Gastrocnemius medialis (tissue), 4 donors: ENCODE data around the gene MYBPC3. TPM values are rescaled to one million over a fixed set of nuclear protein-coding genes. Genes with fewer than 3 reads are reported as not detected.
"Not testable (repeated sequence)": the region's sequence is repeated elsewhere in the genome, so short reads cannot be mapped to it uniquely, and the experiment has no call there.

Experiments used
- ATAC-seq, 2 donors: fragments of 150-250 bp; one replicate each; pipeline ENCODE4 v1.9.1; 2016
- DNase-seq, 2 donors: peaks; one replicate each; pipeline ENCODE4 v3.0.0-alpha.2; 2019
- H3K27ac ChIP-seq, 4 donors: fragments of 200-600 bp; sonication (generic); 1 replicate in 1 of 4; 2 replicates in 3 of 4; pipeline ENCODE4 v1.5.1; 2016 to 2018; ENCODE audit warnings: mild to moderate bottlenecking in 2 of 4, moderate library complexity in 1 of 4
- H3K27me3 ChIP-seq, 3 donors: fragments of 200-600 bp; sonication (generic) in 2 of 3; 1 replicate in 1 of 3; 2 replicates in 2 of 3; pipeline versions ENCODE4 v1.5.1 to v1.6.0; 2016 to 2019; ENCODE audit warnings: mild to moderate bottlenecking in 1 of 3, moderate library complexity in 1 of 3
- H3K36me3 ChIP-seq, 2 donors: fragments of 200-600 bp; sonication (generic) in 1 of 2; one replicate each; pipeline ENCODE4 v1.5.1; 2017 to 2018
- H3K4me1 ChIP-seq, 2 donors: fragments of 200-600 bp; sonication (generic) in 1 of 2; one replicate each; pipeline ENCODE4 v1.5.1; 2016 to 2017; ENCODE audit warnings: mild to moderate bottlenecking in 2 of 2
- H3K4me3 ChIP-seq, 4 donors: fragments of 200-600 bp; sonication (generic) in 3 of 4; 1 replicate in 1 of 4; 2 replicates in 3 of 4; pipeline ENCODE4 v1.5.1; 2016 to 2019; ENCODE audit warnings: mild to moderate bottlenecking in 2 of 4
- H3K9me3 ChIP-seq, 3 donors: fragments of 200-600 bp; sonication (generic) in 2 of 3; 1 replicate in 1 of 3; 2 replicates in 2 of 3; pipeline ENCODE4 v1.5.1; 2016 to 2019
- POLR2A ChIP-seq, 2 donors: fragments of 450-650 bp; IDR thresholded peaks; one replicate each; pipeline ENCODE4 v1.6.1; 2017; ENCODE audit warnings: antibody characterized with exemption in 2 of 2, mild to moderate bottlenecking in 2 of 2, moderate library complexity in 2 of 2
- in situ Hi-C, 4 donors: fragments of 200-750 bp; cut with MboI; loops; one replicate each; pipeline versions ENCODE4 v1.15.0 to v1.8.0; 2017; ENCODE audit warnings: low sequenced_read_pairs in 4 of 4
- intact Hi-C: fragments of 100-400 bp; cut with DNase I; formaldehyde crosslinking; loops from one replicate; pipeline ENCODE4 v1.15.1; 2023; ENCODE audit warnings: low total_unique reads
- total RNA-seq, 4 donors: library from RNA; depleted of rRNA; stranded (reverse); fragments of >200 nt; gene quantifications; one replicate each; pipeline versions ENCODE4 v1.1.0 to v1.2.3, GENCODE V29; 2016
- TF ChIP-seq, protein P1 (sequence below), 5 experiments: fragments of 450-650 bp in 3 of 5; fragments of 200-600 bp in 2 of 5; sonication (generic) in 2 of 5; IDR thresholded peaks in 4 of 5; conservative IDR thresholded peaks in 1 of 5; 1 replicate in 4 of 5; 2 replicates in 1 of 5; pipeline ENCODE4 v1.5.1; 2016 to 2019; ENCODE audit warnings: antibody characterized with exemption in 5 of 5, mild to moderate bottlenecking in 3 of 5, moderate library complexity in 3 of 5

MYBPC3 gene
- total RNA-seq, 4 donors from 2014 or later: 0.07 TPM; not detected in 3

DNA sequence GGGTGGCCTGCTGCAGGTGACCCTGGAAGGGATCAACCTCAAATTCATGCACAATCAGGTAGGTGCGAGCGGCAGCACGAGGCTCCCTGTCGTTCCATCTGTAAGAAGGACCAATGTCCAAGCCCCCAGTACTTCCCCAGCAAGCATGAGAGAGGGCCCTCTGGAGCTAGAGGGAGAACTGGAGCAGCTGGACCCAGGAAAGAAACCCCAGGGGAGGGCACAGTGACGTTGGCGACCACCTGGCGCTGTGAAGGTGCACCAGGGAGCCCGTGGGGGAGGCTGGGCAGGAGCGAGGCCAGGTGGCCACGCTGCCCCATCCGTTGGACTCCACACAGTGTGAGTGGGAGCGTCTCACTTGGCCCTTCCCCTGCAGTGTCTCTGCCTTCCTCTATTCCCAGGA lies 28.0 kb downstream of the MYBPC3 start:
- Histone ChIP-seq H3K36me3 (peaks cover 0 to 17% of the 10 kb centered on the region in 2 donors), H3K4me3 (no peak overlapping the region), H3K4me1 (peaks cover 10 to 14% of the 10 kb centered on the region in 2 donors), H3K27ac (no peak overlapping the region), H3K27me3 (no peaks in the 10 kb centered on the region), H3K9me3 (no peaks in the 10 kb centered on the region)
- ATAC-seq (no peak), DNase-seq (no peak)
- in situ Hi-C loops (no loop called here), intact Hi-C loops (no loop called here)
- no peak for TF ChIP-seq POLR2A (IDR thresholded peaks at IDR 0.05)
- TF ChIP-seq, protein P1, sequence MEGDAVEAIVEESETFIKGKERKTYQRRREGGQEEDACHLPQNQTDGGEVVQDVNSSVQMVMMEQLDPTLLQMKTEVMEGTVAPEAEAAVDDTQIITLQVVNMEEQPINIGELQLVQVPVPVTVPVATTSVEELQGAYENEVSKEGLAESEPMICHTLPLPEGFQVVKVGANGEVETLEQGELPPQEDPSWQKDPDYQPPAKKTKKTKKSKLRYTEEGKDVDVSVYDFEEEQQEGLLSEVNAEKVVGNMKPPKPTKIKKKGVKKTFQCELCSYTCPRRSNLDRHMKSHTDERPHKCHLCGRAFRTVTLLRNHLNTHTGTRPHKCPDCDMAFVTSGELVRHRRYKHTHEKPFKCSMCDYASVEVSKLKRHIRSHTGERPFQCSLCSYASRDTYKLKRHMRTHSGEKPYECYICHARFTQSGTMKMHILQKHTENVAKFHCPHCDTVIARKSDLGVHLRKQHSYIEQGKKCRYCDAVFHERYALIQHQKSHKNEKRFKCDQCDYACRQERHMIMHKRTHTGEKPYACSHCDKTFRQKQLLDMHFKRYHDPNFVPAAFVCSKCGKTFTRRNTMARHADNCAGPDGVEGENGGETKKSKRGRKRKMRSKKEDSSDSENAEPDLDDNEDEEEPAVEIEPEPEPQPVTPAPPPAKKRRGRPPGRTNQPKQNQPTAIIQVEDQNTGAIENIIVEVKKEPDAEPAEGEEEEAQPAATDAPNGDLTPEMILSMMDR (IDR thresholded peaks at IDR 0.05 in 4 of 5, conservative IDR thresholded peaks at IDR 0.05 in 1 of 5): no peak

DNA sequence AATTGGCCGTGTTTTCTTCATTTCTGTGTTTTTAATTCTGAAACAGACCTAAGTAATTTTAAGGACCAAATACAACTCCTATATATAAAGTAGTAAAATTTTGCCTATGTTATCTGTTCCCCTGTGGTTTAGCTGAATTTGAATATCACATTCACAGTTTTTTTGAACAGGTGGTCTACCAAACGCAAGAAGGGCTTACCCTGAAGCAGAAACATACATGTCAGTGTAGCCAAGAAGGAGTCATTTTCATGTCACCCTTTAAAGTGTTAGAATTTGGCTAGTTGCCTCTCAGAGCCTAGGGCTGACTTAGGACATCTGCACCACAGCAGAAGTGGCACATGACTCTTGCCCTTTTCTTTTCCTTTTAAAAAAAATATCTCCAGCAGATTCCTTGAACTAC lies 34.3 kb downstream of the MYBPC3 start:
- Histone ChIP-seq H3K27me3 (no peaks in the 10 kb centered on the region), H3K27ac (no peak overlapping the region), H3K36me3 (peaks cover 0 to 71% of the 10 kb centered on the region in 2 donors), H3K4me1 (no peaks in the 10 kb centered on the region), H3K4me3 (no peak overlapping the region), H3K9me3 (no peaks in the 10 kb centered on the region)
- in situ Hi-C loops (no loop called here), intact Hi-C loops (no loop called here)
- ATAC-seq (no peak), DNase-seq (no peak)
- TF ChIP-seq, protein P1 (IDR thresholded peaks at IDR 0.05 in 4 of 5, conservative IDR thresholded peaks at IDR 0.05 in 1 of 5): no peak
- no peak for TF ChIP-seq POLR2A (IDR thresholded peaks at IDR 0.05)

DNA sequence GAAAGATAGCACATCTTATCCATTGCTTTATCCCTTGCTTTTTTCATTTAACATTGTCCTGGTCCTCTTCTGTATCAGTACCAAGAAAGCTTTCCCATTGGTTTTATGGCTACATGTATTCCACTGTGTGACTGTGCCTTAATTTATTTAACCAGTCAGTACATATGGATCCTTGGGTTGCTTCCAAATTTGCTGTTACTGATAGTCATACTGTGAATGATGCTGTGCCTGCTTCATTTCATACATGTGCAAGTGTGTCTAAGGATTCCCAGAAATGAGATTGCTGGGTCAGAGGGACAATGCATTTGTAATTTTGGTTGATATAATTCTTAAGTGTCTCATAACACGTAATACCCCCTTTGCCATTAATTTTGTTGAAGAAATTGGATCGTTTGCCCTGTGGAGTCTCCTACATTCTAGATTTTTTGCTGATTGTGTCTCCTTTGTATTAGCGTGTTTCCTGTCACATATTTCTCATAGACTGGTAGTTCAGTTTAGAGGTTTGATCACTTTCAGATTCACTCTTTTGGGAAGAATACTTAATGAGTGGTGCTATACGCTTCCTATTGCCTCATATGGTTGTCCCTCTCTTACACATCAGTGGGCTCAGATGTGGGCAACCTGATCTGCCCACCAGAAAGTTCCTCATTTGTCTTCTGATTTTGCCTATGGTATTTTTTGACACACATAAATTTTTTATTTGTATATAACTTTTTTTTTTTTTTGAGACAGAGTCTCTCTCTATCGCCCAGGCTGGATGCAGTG lies 35.3 kb downstream of the MYBPC3 start:
- no peaks in the 10 kb centered on the region for H3K27me3 ChIP-seq
- TF ChIP-seq, protein P1 (IDR thresholded peaks at IDR 0.05 in 4 of 5, conservative IDR thresholded peaks at IDR 0.05 in 1 of 5): no peak
- no peak for TF ChIP-seq POLR2A (IDR thresholded peaks at IDR 0.05)
- no peak for DNase-seq
- intact Hi-C loops: no loop called here
- H3K9me3 ChIP-seq: no peaks in the 10 kb centered on the region
- H3K27ac ChIP-seq: no peak overlapping the region
- in situ Hi-C loops: no loop called here
- ATAC-seq: no peak
- H3K4me1 ChIP-seq: no peaks in the 10 kb centered on the region
- H3K36me3 ChIP-seq: peaks cover 0 to 74% of the 10 kb centered on the region in 2 donors
- no peak overlapping the region for H3K4me3 ChIP-seq

DNA sequence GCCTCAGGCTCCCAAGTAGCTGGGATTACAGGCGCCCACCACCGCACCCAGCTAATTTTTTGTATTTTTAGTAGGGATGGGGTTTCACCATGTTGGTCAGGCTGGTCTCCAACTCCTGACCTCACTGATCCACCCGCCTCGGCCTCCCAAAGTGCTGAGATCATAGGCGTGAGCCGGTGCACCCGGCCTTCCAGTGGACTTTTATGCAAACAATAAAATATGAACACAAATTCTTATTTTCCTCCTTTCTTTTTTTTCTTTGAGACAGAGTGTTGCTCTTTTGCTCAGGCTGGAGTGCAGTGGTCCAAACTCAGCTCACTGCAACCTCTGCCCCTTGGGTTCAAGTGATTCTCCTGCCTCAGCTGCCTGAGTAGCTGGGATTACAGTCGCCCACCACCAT lies 36.0 kb downstream of the MYBPC3 start:
- H3K9me3 ChIP-seq, H3K4me1 ChIP-seq, DNase-seq, H3K27ac ChIP-seq, H3K27me3 ChIP-seq, in situ Hi-C loops, intact Hi-C loops, ATAC-seq, H3K4me3 ChIP-seq: not testable (repeated sequence)
- H3K36me3 ChIP-seq: peaks cover 0 to 74% of the 10 kb centered on the region in 2 donors

DNA sequence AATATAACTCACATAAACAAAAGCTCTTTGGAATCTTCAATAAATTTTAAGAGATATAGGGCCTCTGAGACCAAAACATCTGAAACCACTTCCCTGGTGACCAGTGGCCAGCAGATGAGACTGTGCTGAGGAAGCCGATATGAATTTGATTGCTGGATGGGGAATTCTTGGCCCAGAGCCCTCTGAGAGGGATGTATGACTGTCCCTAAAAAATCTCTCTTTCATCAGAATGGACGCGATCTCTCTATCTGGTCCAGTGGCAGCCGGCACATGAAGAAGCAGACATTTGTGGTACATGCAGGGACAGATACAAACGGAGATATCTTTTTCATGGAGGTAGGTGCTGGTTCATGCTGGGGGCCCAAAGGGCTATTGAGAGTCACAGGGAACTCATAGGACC lies 37.5 kb downstream of the MYBPC3 start:
- ATAC-seq: no peak
- intact Hi-C loops: no loop called here

More for the DNA sequence above, 37.5 kb downstream of the MYBPC3 start:
- Histone ChIP-seq H3K27me3 (no peaks in the 10 kb centered on the region), H3K4me3 (no peak overlapping the region), H3K9me3 (no peaks in the 10 kb centered on the region), H3K4me1 (no peaks in the 10 kb centered on the region), H3K27ac (no peak overlapping the region), H3K36me3 (peaks cover 0 to 85% of the 10 kb centered on the region in 2 donors)
- in situ Hi-C loops: no loop called here
- no peak for DNase-seq
- no peak for TF ChIP-seq POLR2A (IDR thresholded peaks at IDR 0.05)
- TF ChIP-seq, protein P1 (IDR thresholded peaks at IDR 0.05 in 4 of 5, conservative IDR thresholded peaks at IDR 0.05 in 1 of 5): no peak
